Measurements from ENCODE around the gene RFPL4AL1.

GRCh38 chr19:55723491-55723890 lies 45.4 kb upstream of the RFPL4AL1 start:
- TF ChIP-seq POLR2AphosphoS5 (IDR thresholded peaks at IDR 0.05; ENCODE audit: low read depth, low read length) (no peak), TAF1 (IDR thresholded peaks at IDR 0.05; ENCODE audit: low read depth, low read length) (no peak), POLR2A (IDR thresholded peaks at IDR 0.05; ENCODE audit: low read depth, low read length) (no peak), PAX5 (IDR thresholded peaks at IDR 0.05; ENCODE audit: insufficient read depth, low read length, severe bottlenecking) (no peak)

Measured in GM12891 (cell line).